Upper lobe of right lung (tissue), 1 donor: ENCODE results near the gene NDST4. TPM values are rescaled to one million over a fixed set of nuclear protein-coding genes. Genes with fewer than 3 reads are reported as not detected.

Experiments used
- ATAC-seq: fragments of 200-7000 bp; cut with Tn5 transposase; one replicate; pipeline ENCODE4 v1.9.1; 2020; ENCODE audit warnings: mild to moderate bottlenecking, moderate library complexity
- DNase-seq: peaks from one replicate; pipeline ENCODE4 v3.0.0-alpha.2; 2020
- H3K27ac ChIP-seq: fragments of 200-600 bp; one replicate; pipeline ENCODE4 v1.8.0; 2022
- H3K27me3 ChIP-seq: fragments of 200-600 bp; one replicate; pipeline ENCODE4 v1.8.0; 2022; ENCODE audit warnings: mild to moderate bottlenecking
- H3K36me3 ChIP-seq: fragments of 200-600 bp; one replicate; pipeline ENCODE4 v1.8.0; 2022
- H3K4me1 ChIP-seq: fragments of 200-600 bp; one replicate; pipeline ENCODE4 v1.8.0; 2022
- H3K4me3 ChIP-seq: fragments of 200-600 bp; one replicate; pipeline ENCODE4 v1.8.0; 2022; ENCODE audit warnings: mild to moderate bottlenecking
- H3K9me3 ChIP-seq: fragments of 200-600 bp; one replicate; pipeline ENCODE4 v1.8.0; 2022
- CTCF ChIP-seq: fragments of 200-600 bp; IDR thresholded peaks from one replicate; pipeline ENCODE4 v1.8.0; 2022; ENCODE audit warnings: antibody characterized with exemption
- intact Hi-C: fragments of 100-400 bp; cut with DNase I; formaldehyde crosslinking; loops from one replicate; pipeline ENCODE4 v1.11.0; 2022
- total RNA-seq: library from RNA; stranded (reverse); fragmentation: NEBNext Ultra II Directional; extraction: Animal tissue kit (Norgen Biotek cat#: 25700); gene quantifications from one replicate; pipeline ENCODE4 v1.2.1, GENCODE V29; 2021
- donor health status: DM: no; HTN: yes; CAD: no; lungs with severe emphysema.

Gene NDST4
- total RNA-seq, 1 donor from 2014 or later = not detected

GRCh38 chr4:114857831-114858230 lies 255.6 kb downstream of the NDST4 start:
- no peak overlapping the region for H3K4me3 ChIP-seq
- H3K27me3 ChIP-seq = no peaks in the 10 kb centered on the region
- no peaks in the 10 kb centered on the region for H3K4me1 ChIP-seq
- DNase-seq (no peak), ATAC-seq (no peak)
- H3K9me3 ChIP-seq = no peaks in the 10 kb centered on the region
- intact Hi-C loops = no loop called here
- H3K27ac ChIP-seq = no peak overlapping the region
- no peak for TF ChIP-seq CTCF
- no peaks in the 10 kb centered on the region for H3K36me3 ChIP-seq

GRCh38 chr4:114839986-114840385 lies 273.4 kb downstream of the NDST4 start:
- Histone ChIP-seq H3K27ac (no peak overlapping the region), H3K4me3 (no peak overlapping the region), H3K9me3 (no peaks in the 10 kb centered on the region), H3K27me3 (no peaks in the 10 kb centered on the region), H3K36me3 (no peaks in the 10 kb centered on the region), H3K4me1 (no peaks in the 10 kb centered on the region)
- no peak for DNase-seq
- TF ChIP-seq CTCF = no peak
- intact Hi-C loops = no loop called here
- no peak for ATAC-seq

- ATAC-seq = no peak
- TF ChIP-seq CTCF = no peak
- intact Hi-C loops = no loop called here
These were observed 282.8 kb downstream of the NDST4 start for GRCh38 chr4:114830628-114831027.

GRCh38 chr4:114827651-114828050 lies 285.8 kb downstream of the NDST4 start:
- Histone ChIP-seq H3K27me3 (no peaks in the 10 kb centered on the region), H3K4me1 (no peaks in the 10 kb centered on the region), H3K36me3 (no peaks in the 10 kb centered on the region), H3K4me3 (no peak overlapping the region), H3K9me3 (no peaks in the 10 kb centered on the region), H3K27ac (no peak overlapping the region)
- ATAC-seq (no peak), DNase-seq (no peak)
- intact Hi-C loops = no loop called here
- TF ChIP-seq CTCF = no peak

More at GRCh38 chr4:114830628-114831027, 282.8 kb downstream of the NDST4 start:
- Histone ChIP-seq H3K36me3 (no peaks in the 10 kb centered on the region), H3K27me3 (no peaks in the 10 kb centered on the region), H3K9me3 (no peaks in the 10 kb centered on the region), H3K4me1 (no peaks in the 10 kb centered on the region), H3K27ac (no peak overlapping the region), H3K4me3 (no peak overlapping the region)
- no peak for DNase-seq

GRCh38 chr4:114815760-114816159 lies 297.7 kb downstream of the NDST4 start:
- no peak for TF ChIP-seq CTCF
- intact Hi-C loops = no loop called here
- Histone ChIP-seq H3K9me3 (no peaks in the 10 kb centered on the region), H3K36me3 (no peaks in the 10 kb centered on the region), H3K4me1 (no peaks in the 10 kb centered on the region), H3K4me3 (no peak overlapping the region), H3K27ac (no peak overlapping the region), H3K27me3 (no peaks in the 10 kb centered on the region)
- ATAC-seq (no peak), DNase-seq (no peak)

GRCh38 chr4:114813961-114814360 lies 299.5 kb downstream of the NDST4 start:
- H3K36me3 ChIP-seq = no peaks in the 10 kb centered on the region
- TF ChIP-seq CTCF = no peak
- no peaks in the 10 kb centered on the region for H3K9me3 ChIP-seq
- ATAC-seq (no peak), DNase-seq (no peak)
- no peaks in the 10 kb centered on the region for H3K4me1 ChIP-seq
- intact Hi-C loops = no loop called here
- no peaks in the 10 kb centered on the region for H3K27me3 ChIP-seq
- no peak overlapping the region for H3K4me3 ChIP-seq
- no peak overlapping the region for H3K27ac ChIP-seq
